Astrocyte (in vitro differentiated cells and primary cell): ENCODE measurements around the gene RPS5. TPM values are rescaled to one million over a fixed set of nuclear protein-coding genes. Genes with fewer than 3 reads are reported as not detected.

Experiments
- DNase-seq: peaks from one replicate; pipeline ENCODE4 v3.0.0-alpha.2; 2010; ENCODE audit warnings: low read depth
- FAIRE-seq: peaks from 2 replicates; lab custom pipeline; 2011; peaks lifted over from hg19 to GRCh38; lab: Jason Lieb, UNC
- H2AFZ ChIP-seq: 2 replicates; pipeline ENCODE4 v1.6.0; 2012; ENCODE audit warnings: low read depth, low read length, inconsistent platforms
- H3K27ac ChIP-seq: 2 replicates; pipeline ENCODE4 v1.5.1; 2011; ENCODE audit warnings: low read depth, low read length, inconsistent platforms
- H3K27me3 ChIP-seq: 2 replicates; pipeline ENCODE4 v1.6.0; 2011; ENCODE audit warnings: low read length, inconsistent platforms; ENCODE audit not compliant: insufficient read depth
- H3K36me3 ChIP-seq: 2 replicates; pipeline ENCODE4 v1.5.1; 2011; ENCODE audit warnings: low read length, inconsistent platforms; ENCODE audit not compliant: insufficient read depth
- H3K4me1 ChIP-seq: 2 replicates; pipeline ENCODE4 v1.5.1; 2011; ENCODE audit warnings: low read length, inconsistent platforms; ENCODE audit not compliant: insufficient read depth
- H3K4me2 ChIP-seq: 2 replicates; pipeline ENCODE4 v1.6.0; 2012; ENCODE audit warnings: low read length, inconsistent platforms
- H3K4me3 ChIP-seq: 2 replicates; pipeline ENCODE4 v1.5.1; 2011; ENCODE audit warnings: low read depth, mild to moderate bottlenecking, low read length, inconsistent platforms; ENCODE audit not compliant: insufficient read depth
- H3K79me2 ChIP-seq: 2 replicates; pipeline ENCODE4 v1.6.0; 2012; ENCODE audit warnings: mild to moderate bottlenecking, low read length, inconsistent platforms; ENCODE audit not compliant: insufficient read depth
- H3K9ac ChIP-seq: 2 replicates; pipeline ENCODE4 v1.6.0; 2012; ENCODE audit warnings: mild to moderate bottlenecking, low read length, inconsistent platforms
- H3K9me3 ChIP-seq: 2 replicates; pipeline ENCODE4 v1.5.1; 2012; ENCODE audit warnings: low read depth, mild to moderate bottlenecking, low read length, inconsistent platforms; ENCODE audit not compliant: insufficient read depth
- H4K20me1 ChIP-seq: 2 replicates; pipeline ENCODE4 v1.6.0; 2012; ENCODE audit warnings: low read length, inconsistent platforms; ENCODE audit not compliant: insufficient read depth
- H3K27ac Mint-ChIP-seq: one replicate; pipeline ENCODE4 v1.8.0; 2021; ENCODE audit warnings: mild to moderate bottlenecking, mixed read lengths; ENCODE audit not compliant: unreplicated experiment
- H3K27me3 Mint-ChIP-seq: one replicate; pipeline ENCODE4 v1.8.0; 2021; ENCODE audit warnings: low read depth, mixed read lengths; ENCODE audit not compliant: unreplicated experiment
- H3K36me3 Mint-ChIP-seq: one replicate; pipeline ENCODE4 v1.8.0; 2021; ENCODE audit warnings: low read depth, mixed read lengths; ENCODE audit not compliant: unreplicated experiment
- H3K4me1 Mint-ChIP-seq: one replicate; pipeline ENCODE4 v1.8.0; 2021; ENCODE audit warnings: low read depth, mixed read lengths; ENCODE audit not compliant: unreplicated experiment
- H3K4me3 Mint-ChIP-seq: one replicate; pipeline ENCODE4 v1.8.0; 2021; ENCODE audit warnings: mild to moderate bottlenecking, moderate library complexity, mixed read lengths; ENCODE audit not compliant: unreplicated experiment
- H3K9me3 Mint-ChIP-seq: one replicate; pipeline ENCODE4 v1.8.0; 2021; ENCODE audit warnings: mild to moderate bottlenecking, mixed read lengths; ENCODE audit not compliant: unreplicated experiment
- EZH2 ChIP-seq: IDR thresholded peaks from 2 replicates; pipeline ENCODE4 v1.6.1; 2012; ENCODE audit warnings: mild to moderate bottlenecking, low read length, inconsistent platforms; ENCODE audit not compliant: insufficient read depth
- total RNA-seq: library from RNA; stranded (reverse); gene quantifications from 2 replicates; pipeline ENCODE4 v1.2.1, GENCODE V29; 2021
- TF ChIP-seq, protein P1 (sequence below): IDR thresholded peaks from 2 replicates; pipeline ENCODE4 v1.5.1; 2011; ENCODE audit warnings: low read depth, mild to moderate bottlenecking, inconsistent platforms, low read length, moderate library complexity; ENCODE audit not compliant: insufficient read depth

The RPS5 gene
- total RNA-seq, 1 donor from 2014 or later, result 891 TPM

DNA sequence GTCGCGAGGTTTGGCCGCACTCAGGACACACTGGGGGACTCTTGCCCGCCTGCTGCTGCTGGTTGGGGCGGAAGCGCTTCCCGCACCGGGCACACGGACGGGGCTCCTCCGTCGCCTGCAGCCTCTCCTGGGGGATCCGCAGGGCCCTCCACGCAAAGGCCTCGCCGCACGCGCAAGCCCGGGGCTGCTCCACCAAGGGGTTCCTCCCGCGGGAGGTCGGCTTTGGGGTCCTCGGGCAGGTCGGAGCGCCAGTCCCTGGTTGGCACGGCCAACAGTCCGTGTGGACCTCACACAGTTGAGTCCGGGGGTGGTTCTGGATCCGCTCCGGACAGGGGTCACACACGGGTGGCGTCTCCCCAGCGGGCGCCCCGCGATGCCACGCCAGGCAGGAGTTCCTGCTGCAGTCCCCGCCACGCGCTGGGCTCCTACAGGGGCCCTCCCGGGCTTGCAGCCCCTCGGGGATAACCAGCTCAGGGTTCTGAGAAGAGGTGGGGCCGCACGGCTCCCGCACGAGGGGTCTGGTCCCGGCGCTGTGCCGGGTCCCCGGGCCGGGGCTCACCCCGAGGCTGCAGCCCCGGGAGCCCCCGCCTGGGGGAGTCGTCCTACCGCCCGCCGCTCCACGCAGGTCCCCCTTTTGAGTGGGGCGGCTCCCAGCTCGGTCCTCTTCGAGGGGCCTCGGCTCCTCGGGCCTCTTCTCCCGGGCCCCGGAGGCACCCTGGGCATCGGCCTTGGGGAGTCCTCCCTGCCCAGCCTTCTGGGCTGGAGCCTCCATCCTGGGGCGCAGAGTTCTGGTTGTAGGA lies 18.3 kb upstream of the RPS5 start:
- no peak for DNase-seq
- Mint-ChIP-seq H3K36me3 (peaks cover 6% of the 10 kb centered on the region), H3K27ac (no peak overlapping the region), H3K9me3 (peaks cover 2% of the 10 kb centered on the region), H3K27me3 (no peaks in the 10 kb centered on the region), H3K4me3 (no peak overlapping the region), H3K4me1 (peaks cover 1% of the 10 kb centered on the region)
- H3K4me2 ChIP-seq, result no peak overlapping the region
- no peak for TF ChIP-seq EZH2
- TF ChIP-seq, protein P1, sequence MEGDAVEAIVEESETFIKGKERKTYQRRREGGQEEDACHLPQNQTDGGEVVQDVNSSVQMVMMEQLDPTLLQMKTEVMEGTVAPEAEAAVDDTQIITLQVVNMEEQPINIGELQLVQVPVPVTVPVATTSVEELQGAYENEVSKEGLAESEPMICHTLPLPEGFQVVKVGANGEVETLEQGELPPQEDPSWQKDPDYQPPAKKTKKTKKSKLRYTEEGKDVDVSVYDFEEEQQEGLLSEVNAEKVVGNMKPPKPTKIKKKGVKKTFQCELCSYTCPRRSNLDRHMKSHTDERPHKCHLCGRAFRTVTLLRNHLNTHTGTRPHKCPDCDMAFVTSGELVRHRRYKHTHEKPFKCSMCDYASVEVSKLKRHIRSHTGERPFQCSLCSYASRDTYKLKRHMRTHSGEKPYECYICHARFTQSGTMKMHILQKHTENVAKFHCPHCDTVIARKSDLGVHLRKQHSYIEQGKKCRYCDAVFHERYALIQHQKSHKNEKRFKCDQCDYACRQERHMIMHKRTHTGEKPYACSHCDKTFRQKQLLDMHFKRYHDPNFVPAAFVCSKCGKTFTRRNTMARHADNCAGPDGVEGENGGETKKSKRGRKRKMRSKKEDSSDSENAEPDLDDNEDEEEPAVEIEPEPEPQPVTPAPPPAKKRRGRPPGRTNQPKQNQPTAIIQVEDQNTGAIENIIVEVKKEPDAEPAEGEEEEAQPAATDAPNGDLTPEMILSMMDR, result no peak
- FAIRE-seq, result no peak
- H3K9ac ChIP-seq, result no peak overlapping the region
- H3K27me3 ChIP-seq, result no peaks in the 10 kb centered on the region
- H3K4me3 ChIP-seq, result no peak overlapping the region
- no peak overlapping the region for H3K27ac ChIP-seq
- no peaks in the 10 kb centered on the region for H4K20me1 ChIP-seq
- no peaks in the 10 kb centered on the region for H3K4me1 ChIP-seq
- peaks cover 3% of the 10 kb centered on the region for H3K9me3 ChIP-seq
- no peaks in the 10 kb centered on the region for H3K36me3 ChIP-seq
- H2AFZ ChIP-seq, result no peak overlapping the region
- no peaks in the 10 kb centered on the region for H3K79me2 ChIP-seq

DNA sequence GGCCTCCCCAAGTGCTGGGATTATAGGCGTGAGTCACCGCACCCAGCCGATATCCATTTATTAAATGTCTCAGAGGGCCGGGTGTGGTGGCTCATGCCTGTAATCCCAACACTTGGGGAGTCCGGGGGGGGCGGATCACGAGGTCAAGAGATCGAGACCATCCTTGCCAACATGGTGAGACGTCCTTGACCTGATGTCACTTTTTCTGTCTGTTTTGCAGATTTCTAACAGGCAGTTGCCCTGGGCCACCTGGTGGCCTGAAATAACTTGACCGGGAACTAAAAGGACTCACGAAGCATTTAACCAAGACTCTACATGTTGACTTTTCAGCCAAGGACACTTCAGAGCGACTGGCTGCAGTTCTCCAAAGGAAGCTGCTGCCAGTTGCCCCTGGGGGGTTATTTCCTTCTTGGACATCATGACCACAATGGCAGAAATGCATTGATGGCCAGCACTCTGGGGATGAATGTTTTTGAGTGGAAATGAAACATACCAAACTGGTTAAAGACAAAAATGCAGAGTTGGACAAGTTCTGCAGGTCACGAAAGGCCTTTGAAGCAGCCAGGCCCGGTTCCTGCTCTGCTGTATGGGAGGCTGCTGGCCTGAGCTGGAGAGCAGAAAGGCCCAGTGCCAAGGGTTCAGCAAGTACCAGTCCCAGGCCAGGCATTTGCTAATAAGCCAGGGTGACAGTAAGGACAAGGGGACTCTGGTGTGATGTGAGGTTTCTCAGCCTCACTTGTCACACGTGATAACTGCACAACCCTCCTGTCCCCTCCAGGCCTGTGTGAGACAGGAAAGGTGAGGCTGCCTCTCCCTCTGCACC lies 14.5 kb upstream of the RPS5 start:
- Histone ChIP-seq H3K4me3 (no peak overlapping the region), H3K27me3 (no peaks in the 10 kb centered on the region), H3K36me3 (no peaks in the 10 kb centered on the region), H3K4me1 (no peaks in the 10 kb centered on the region), H3K9me3 (no peaks in the 10 kb centered on the region), H3K27ac (no peak overlapping the region), H3K9ac (no peak overlapping the region), H3K79me2 (no peaks in the 10 kb centered on the region), H3K4me2 (no peak overlapping the region), H4K20me1 (no peaks in the 10 kb centered on the region), H2AFZ (no peak overlapping the region)
- no peak for FAIRE-seq
- H3K36me3 Mint-ChIP-seq, result peaks cover 3% of the 10 kb centered on the region
- no peaks in the 10 kb centered on the region for H3K27me3 Mint-ChIP-seq
- no peak overlapping the region for H3K4me3 Mint-ChIP-seq
- no peaks in the 10 kb centered on the region for H3K4me1 Mint-ChIP-seq
- DNase-seq, result no peak
- peaks cover 2% of the 10 kb centered on the region for H3K9me3 Mint-ChIP-seq
- TF ChIP-seq, protein P1, result no peak
- TF ChIP-seq EZH2, result no peak
- H3K27ac Mint-ChIP-seq, result no peak overlapping the region
